HEK293 (cell line): ENCODE results near the gene RFNG.

ENCODE experiments used
- CTCF ChIA-PET: fragments of 350-600 bp; formaldehyde crosslinking; extraction: SDS; loops from one replicate; lab custom pipeline; 2021; ENCODE audit warnings: antibody characterized with exemption; lab: Yijun Ruan, JAX
- POLR2A ChIA-PET: fragments of 300-600 bp; formaldehyde crosslinking; extraction: SDS; loops from one replicate; lab custom pipeline; 2020; ENCODE audit warnings: antibody characterized with exemption, inconsistent platforms; lab: Yijun Ruan, JAX
- H3K27ac ChIP-seq: fragments of 200-500 bp; sonication (Bioruptor generic); 2 replicates; pipeline ENCODE4 v1.5.1; 2014; ENCODE audit warnings: low read depth, low read length, control low read depth, inconsistent platforms; ENCODE audit errors: extremely low read depth
- H3K36me3 ChIP-seq, 2 experiments: fragments of 200-500 bp in 1 of 2; sonication (Bioruptor generic) in 1 of 2; 1 replicate in 1 of 2; 2 replicates in 1 of 2; pipeline ENCODE4 v1.5.1; 2014 to 2017; ENCODE audit warnings: inconsistent platforms in 2 of 2, low read length in 2 of 2; ENCODE audit not compliant: control insufficient read depth in 2 of 2, insufficient read depth in 1 of 2
- H3K4me1 ChIP-seq: fragments of 200-500 bp; sonication (Bioruptor generic); 2 replicates; pipeline ENCODE4 v1.5.1; 2014; ENCODE audit warnings: mild to moderate bottlenecking, low read length, inconsistent platforms; ENCODE audit not compliant: control insufficient read depth, insufficient read depth
- H3K4me3 ChIP-seq: 2 replicates; pipeline ENCODE4 v1.5.1; 2011; ENCODE audit warnings: low read depth, mild to moderate bottlenecking, control low read depth, low read length, moderate library complexity
- H3K9me3 ChIP-seq: fragments of 200-500 bp; sonication (Bioruptor generic); 2 replicates; pipeline ENCODE4 v1.5.1; 2014; ENCODE audit warnings: low read depth, low read length, inconsistent platforms; ENCODE audit not compliant: control insufficient read depth, insufficient read depth
- CTCF ChIP-seq: fragments of 450-650 bp; formaldehyde crosslinking; IDR thresholded peaks from 2 replicates; pipeline ENCODE4 v1.5.1; 2016; ENCODE audit warnings: missing biosample characterization, missing genetic modification characterization
- EGR2 ChIP-seq: fragments of 450-650 bp; formaldehyde crosslinking; IDR thresholded peaks from 2 replicates; pipeline ENCODE4 v1.5.1; 2016; ENCODE audit warnings: low read depth, missing biosample characterization, missing genetic modification characterization
- GLIS1 ChIP-seq: fragments of 450-650 bp; formaldehyde crosslinking; IDR thresholded peaks from 2 replicates; pipeline ENCODE4 v1.5.1; 2016; ENCODE audit warnings: missing biosample characterization, missing genetic modification characterization
- GLIS2 ChIP-seq: fragments of 450-650 bp; formaldehyde crosslinking; IDR thresholded peaks from 2 replicates; pipeline ENCODE4 v1.5.1; 2016; ENCODE audit warnings: missing biosample characterization, missing genetic modification characterization
- HOXD13 ChIP-seq: sonication (generic); formaldehyde crosslinking; IDR thresholded peaks from 2 replicates; pipeline ENCODE4 v1.8.0; 2022; ENCODE audit warnings: missing genetic modification reagents, borderline replicate concordance
- KLF8 ChIP-seq: fragments of 450-650 bp; formaldehyde crosslinking; IDR thresholded peaks from 2 replicates; pipeline ENCODE4 v1.5.1; 2016; ENCODE audit warnings: missing biosample characterization, missing genetic modification characterization
- PBX3 ChIP-seq: sonication (generic); formaldehyde crosslinking; IDR thresholded peaks from 2 replicates; pipeline ENCODE4 v1.8.1; 2022; ENCODE audit warnings: mild to moderate bottlenecking, moderate library complexity, missing genetic modification reagents
- ZFHX2 ChIP-seq: fragments of 450-650 bp; formaldehyde crosslinking; conservative IDR thresholded peaks from 2 replicates; pipeline ENCODE4 v1.5.1; 2016; ENCODE audit warnings: missing biosample characterization, missing genetic modification characterization
- ZNF311 ChIP-seq: fragments of 450-650 bp; formaldehyde crosslinking; IDR thresholded peaks from 2 replicates; pipeline ENCODE4 v1.5.1; 2017; ENCODE audit warnings: missing biosample characterization, missing genetic modification characterization, borderline replicate concordance
- ZNF341 ChIP-seq: fragments of 450-650 bp; formaldehyde crosslinking; IDR thresholded peaks from 2 replicates; pipeline ENCODE4; 2016; ENCODE audit warnings: low read depth, missing biosample characterization, missing genetic modification characterization
- ZNF48 ChIP-seq: fragments of 450-650 bp; formaldehyde crosslinking; IDR thresholded peaks from 2 replicates; pipeline ENCODE4 v1.5.1; 2016; ENCODE audit warnings: missing biosample characterization, missing genetic modification characterization
- ZNF488 ChIP-seq: fragments of 450-650 bp; formaldehyde crosslinking; IDR thresholded peaks from 2 replicates; pipeline ENCODE4 v1.5.1; 2016; ENCODE audit warnings: missing biosample characterization, missing genetic modification characterization
- ZXDB ChIP-seq: fragments of 450-650 bp; formaldehyde crosslinking; IDR thresholded peaks from 2 replicates; pipeline ENCODE4 v1.5.1; 2016; ENCODE audit warnings: missing biosample characterization, missing genetic modification characterization
- TF ChIP-seq, protein P1 (sequence below): fragments of 450-650 bp; formaldehyde crosslinking; IDR thresholded peaks from 2 replicates; pipeline ENCODE4 v1.5.1; 2016; ENCODE audit warnings: missing biosample characterization, missing genetic modification characterization
- TF ChIP-seq, protein P2 (sequence below): fragments of 450-650 bp; formaldehyde crosslinking; IDR thresholded peaks from 2 replicates; pipeline ENCODE4 v1.5.1; 2016; ENCODE audit warnings: missing biosample characterization, missing genetic modification characterization, borderline replicate concordance
- TF ChIP-seq, protein P3 (sequence below): fragments of 450-650 bp; formaldehyde crosslinking; IDR thresholded peaks from 2 replicates; pipeline ENCODE4 v1.5.1; 2016; ENCODE audit warnings: missing biosample characterization, missing genetic modification characterization

Gene RFNG

GRCh38 chr17:82058855-82059249 lies 7.2 kb upstream of the RFNG start:
- H3K9me3 ChIP-seq: no peaks in the 10 kb centered on the region
- H3K4me3 ChIP-seq: no peak overlapping the region
- ChIA-PET POLR2A (interaction anchor here (0.7 to 14.2 kb wide), 7 partner anchors 15 to 45 kb away, joined by 3 to 96 read pairs (median 5); partner anchors contain the start of genes DCXR and RAC3), CTCF (no interaction called here)
- H3K36me3 ChIP-seq: peaks cover 3 to 99% of the 10 kb centered on the region in 2 experiments; a peak in 2 of 3 replicates
- H3K27ac ChIP-seq: peak overlapping the region; percentile 47; the same call in 1 of the 2 replicates
- no peaks in the 10 kb centered on the region for H3K4me1 ChIP-seq
- peak; percentile 20; the same call in 1 of the 2 replicates for TF ChIP-seq GLIS2 (tag by site-specific recombination)
- TF ChIP-seq, protein P1, sequence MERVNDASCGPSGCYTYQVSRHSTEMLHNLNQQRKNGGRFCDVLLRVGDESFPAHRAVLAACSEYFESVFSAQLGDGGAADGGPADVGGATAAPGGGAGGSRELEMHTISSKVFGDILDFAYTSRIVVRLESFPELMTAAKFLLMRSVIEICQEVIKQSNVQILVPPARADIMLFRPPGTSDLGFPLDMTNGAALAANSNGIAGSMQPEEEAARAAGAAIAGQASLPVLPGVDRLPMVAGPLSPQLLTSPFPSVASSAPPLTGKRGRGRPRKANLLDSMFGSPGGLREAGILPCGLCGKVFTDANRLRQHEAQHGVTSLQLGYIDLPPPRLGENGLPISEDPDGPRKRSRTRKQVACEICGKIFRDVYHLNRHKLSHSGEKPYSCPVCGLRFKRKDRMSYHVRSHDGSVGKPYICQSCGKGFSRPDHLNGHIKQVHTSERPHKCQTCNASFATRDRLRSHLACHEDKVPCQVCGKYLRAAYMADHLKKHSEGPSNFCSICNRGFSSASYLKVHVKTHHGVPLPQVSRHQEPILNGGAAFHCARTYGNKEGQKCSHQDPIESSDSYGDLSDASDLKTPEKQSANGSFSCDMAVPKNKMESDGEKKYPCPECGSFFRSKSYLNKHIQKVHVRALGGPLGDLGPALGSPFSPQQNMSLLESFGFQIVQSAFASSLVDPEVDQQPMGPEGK (tag by site-specific recombination): 0 out of 2 replicates have a peak, but pooled peaks have one; percentile 15
- TF ChIP-seq, protein P2, sequence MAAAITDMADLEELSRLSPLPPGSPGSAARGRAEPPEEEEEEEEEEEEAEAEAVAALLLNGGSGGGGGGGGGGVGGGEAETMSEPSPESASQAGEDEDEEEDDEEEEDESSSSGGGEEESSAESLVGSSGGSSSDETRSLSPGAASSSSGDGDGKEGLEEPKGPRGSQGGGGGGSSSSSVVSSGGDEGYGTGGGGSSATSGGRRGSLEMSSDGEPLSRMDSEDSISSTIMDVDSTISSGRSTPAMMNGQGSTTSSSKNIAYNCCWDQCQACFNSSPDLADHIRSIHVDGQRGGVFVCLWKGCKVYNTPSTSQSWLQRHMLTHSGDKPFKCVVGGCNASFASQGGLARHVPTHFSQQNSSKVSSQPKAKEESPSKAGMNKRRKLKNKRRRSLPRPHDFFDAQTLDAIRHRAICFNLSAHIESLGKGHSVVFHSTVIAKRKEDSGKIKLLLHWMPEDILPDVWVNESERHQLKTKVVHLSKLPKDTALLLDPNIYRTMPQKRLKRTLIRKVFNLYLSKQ (tag by site-specific recombination): no peak

DNA sequence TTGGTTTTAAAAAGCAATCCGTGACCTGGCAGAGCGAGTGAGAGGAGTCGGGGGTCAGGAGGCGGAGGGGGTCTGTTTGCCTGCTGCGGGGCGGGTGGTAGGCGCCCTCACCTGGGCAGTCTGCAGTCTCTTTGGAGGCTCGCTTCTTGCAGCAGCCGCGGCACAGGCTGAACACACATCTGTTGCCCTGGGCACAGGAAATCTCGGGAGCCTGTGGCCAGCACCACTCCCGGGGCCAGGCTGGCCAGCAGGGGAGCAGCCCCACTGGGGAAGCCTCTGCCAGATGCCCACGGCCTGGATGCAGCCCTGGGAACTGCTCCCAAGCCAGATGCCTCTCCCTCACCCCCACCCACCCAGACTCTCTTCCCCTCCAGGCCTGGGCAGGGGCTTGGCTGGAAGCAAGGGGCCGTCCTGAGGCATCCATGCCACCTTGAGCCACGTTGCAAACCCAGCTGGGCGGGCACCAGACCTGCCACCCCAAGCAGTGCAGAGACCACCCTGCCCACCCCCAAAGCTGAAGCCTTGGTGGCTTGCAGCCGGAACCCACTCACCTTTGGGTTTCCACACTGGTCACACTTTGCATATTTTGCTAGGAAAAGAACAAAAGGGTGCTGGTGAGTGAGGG lies 6.7 kb upstream of the RFNG start:
- Histone ChIP-seq H3K27ac (peak overlapping the region; percentile 25; the same call in 1 of the 2 replicates), H3K36me3 (peaks cover 3 to 99% of the 10 kb centered on the region in 2 experiments; a peak in 2 of 3 replicates), H3K4me1 (no peaks in the 10 kb centered on the region), H3K9me3 (no peaks in the 10 kb centered on the region), H3K4me3 (no peak overlapping the region)
- TF ChIP-seq ZNF48: no peak
- TF ChIP-seq PBX3 (CRISPR knock-in tag): 0 out of 2 replicates have a peak, but pooled peaks have one; percentile 6
- TF ChIP-seq CTCF (tag by site-specific recombination): peak; percentile 62
- ChIA-PET POLR2A (interaction anchor here (0.7 to 14.2 kb wide), 7 partner anchors 18 to 45 kb away, joined by 3 to 96 read pairs (median 15); partner anchors contain the start of genes DCXR and RAC3), CTCF (no interaction called here)

GRCh38 chr17:82056729-82057621 lies 5.4 kb upstream of the RFNG start:
- H3K36me3 ChIP-seq: peaks cover 3 to 89% of the 10 kb centered on the region in 2 experiments; a peak in 2 of 3 replicates
- peaks cover 4% of the 10 kb centered on the region; the same call in 1 of the 2 replicates for H3K4me1 ChIP-seq
- ChIA-PET CTCF (interaction anchor here (0.7 to 1.7 kb wide), 4 partner anchors 14 to 41 kb away, joined by 4 to 9 read pairs (median 5); partner anchors contain the start of gene DCXR), POLR2A (interaction anchor here (0.8 to 14.2 kb wide), 7 partner anchors 11 to 46 kb away, joined by 3 to 96 read pairs (median 6); partner anchors contain the start of genes DCXR and RAC3)
- peak overlapping the region; percentile 64 for H3K27ac ChIP-seq
- no peak overlapping the region for H3K4me3 ChIP-seq
- no peaks in the 10 kb centered on the region for H3K9me3 ChIP-seq
- TF ChIP-seq ZNF311 (tag by site-specific recombination) (no peak), GLIS1 (tag by site-specific recombination) (peak; percentile 46), ZNF341 (tag by site-specific recombination) (peak; percentile 95), ZNF488 (tag by site-specific recombination) (no peak), HOXD13 (CRISPR knock-in tag) (no peak), ZXDB (tag by site-specific recombination) (no peak), EGR2 (peak; percentile 23; the same call in 1 of the 2 replicates), ZFHX2 (tag by site-specific recombination) (peak; percentile 33; the same call in 1 of the 2 replicates), KLF8 (tag by site-specific recombination) (no peak), GLIS2 (tag by site-specific recombination) (peak; percentile 17; the same call in 1 of the 2 replicates)
- TF ChIP-seq, protein P3, sequence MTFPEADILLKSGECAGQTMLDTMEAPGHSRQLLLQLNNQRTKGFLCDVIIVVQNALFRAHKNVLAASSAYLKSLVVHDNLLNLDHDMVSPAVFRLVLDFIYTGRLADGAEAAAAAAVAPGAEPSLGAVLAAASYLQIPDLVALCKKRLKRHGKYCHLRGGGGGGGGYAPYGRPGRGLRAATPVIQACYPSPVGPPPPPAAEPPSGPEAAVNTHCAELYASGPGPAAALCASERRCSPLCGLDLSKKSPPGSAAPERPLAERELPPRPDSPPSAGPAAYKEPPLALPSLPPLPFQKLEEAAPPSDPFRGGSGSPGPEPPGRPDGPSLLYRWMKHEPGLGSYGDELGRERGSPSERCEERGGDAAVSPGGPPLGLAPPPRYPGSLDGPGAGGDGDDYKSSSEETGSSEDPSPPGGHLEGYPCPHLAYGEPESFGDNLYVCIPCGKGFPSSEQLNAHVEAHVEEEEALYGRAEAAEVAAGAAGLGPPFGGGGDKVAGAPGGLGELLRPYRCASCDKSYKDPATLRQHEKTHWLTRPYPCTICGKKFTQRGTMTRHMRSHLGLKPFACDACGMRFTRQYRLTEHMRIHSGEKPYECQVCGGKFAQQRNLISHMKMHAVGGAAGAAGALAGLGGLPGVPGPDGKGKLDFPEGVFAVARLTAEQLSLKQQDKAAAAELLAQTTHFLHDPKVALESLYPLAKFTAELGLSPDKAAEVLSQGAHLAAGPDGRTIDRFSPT (tag by site-specific recombination): peak; percentile 59; the same call in 1 of the 2 replicates
